Chondrocyte (in vitro differentiated cells): ENCODE results near the gene LNP1. TPM values are rescaled to one million over a fixed set of nuclear protein-coding genes. Genes with fewer than 3 reads are reported as not detected.
"Not testable (repeated sequence)": the region's sequence is repeated elsewhere in the genome, so short reads cannot be mapped to it uniquely, and the experiment has no call there.

Source experiments
- DNase-seq: peaks from one replicate; pipeline ENCODE4 v3.0.0; 2021; ENCODE audit warnings: mixed read lengths, low spot score
- H3K27ac Mint-ChIP-seq: one replicate; pipeline ENCODE4 v1.8.0; 2021; ENCODE audit warnings: mild to moderate bottlenecking, moderate library complexity, mixed read lengths; ENCODE audit not compliant: unreplicated experiment
- H3K27me3 Mint-ChIP-seq: 2 replicates; pipeline ENCODE4 v1.8.0; 2021; ENCODE audit warnings: low read depth, mixed read lengths
- H3K36me3 Mint-ChIP-seq: 2 replicates; pipeline ENCODE4 v1.8.0; 2021; ENCODE audit warnings: low read depth, mixed read lengths
- H3K4me1 Mint-ChIP-seq: 2 replicates; pipeline ENCODE4 v1.8.0; 2021; ENCODE audit warnings: low read depth, mild to moderate bottlenecking, mixed read lengths
- H3K4me3 Mint-ChIP-seq: one replicate; pipeline ENCODE4 v1.8.0; 2021; ENCODE audit warnings: mild to moderate bottlenecking, moderate library complexity, mixed read lengths; ENCODE audit not compliant: unreplicated experiment
- H3K9me3 Mint-ChIP-seq: 2 replicates; pipeline ENCODE4 v1.8.0; 2021; ENCODE audit warnings: low read depth, mixed read lengths
- CTCF ChIP-seq: fragments of 200-600 bp; sonication (generic); IDR thresholded peaks from 2 replicates; pipeline ENCODE4 v1.5.0; 2021; ENCODE audit warnings: antibody characterized with exemption, mild to moderate bottlenecking, moderate library complexity
- total RNA-seq: library from RNA; stranded (reverse); gene quantifications from 3 replicates; pipeline ENCODE4 v1.2.1, GENCODE V29; 2021

LNP1 gene
- total RNA-seq, 1 donor from 2014 or later, result 1.0 TPM

- no peaks in the 10 kb centered on the region for H3K27me3 Mint-ChIP-seq
- TF ChIP-seq CTCF, result no peak
- no peak overlapping the region for H3K4me3 Mint-ChIP-seq
- H3K36me3 Mint-ChIP-seq, result peaks cover 2% of the 10 kb centered on the region
- no peaks in the 10 kb centered on the region for H3K4me1 Mint-ChIP-seq
- peaks cover 22% of the 10 kb centered on the region for H3K9me3 Mint-ChIP-seq
- DNase-seq, result no peak
- H3K27ac Mint-ChIP-seq, result no peak overlapping the region
Observed at GRCh38 chr3:100443690-100444089, 42.4 kb downstream of the LNP1 start.

- DNase-seq, H3K4me1 Mint-ChIP-seq, H3K27ac Mint-ChIP-seq, H3K4me3 Mint-ChIP-seq, H3K36me3 Mint-ChIP-seq, H3K27me3 Mint-ChIP-seq: not testable (repeated sequence)
- peaks cover 22% of the 10 kb centered on the region for H3K9me3 Mint-ChIP-seq
Observed at GRCh38 chr3:100447067-100447466, 45.7 kb downstream of the LNP1 start.

- no peak for DNase-seq
- H3K4me1 Mint-ChIP-seq, result no peaks in the 10 kb centered on the region
- peaks cover 4% of the 10 kb centered on the region for H3K36me3 Mint-ChIP-seq
- TF ChIP-seq CTCF, result no peak
- H3K4me3 Mint-ChIP-seq, result no peak overlapping the region
- peaks cover 22% of the 10 kb centered on the region for H3K9me3 Mint-ChIP-seq
- no peaks in the 10 kb centered on the region for H3K27me3 Mint-ChIP-seq
- no peak overlapping the region for H3K27ac Mint-ChIP-seq
Observed at GRCh38 chr3:100448079-100448478, 46.7 kb downstream of the LNP1 start.

- Mint-ChIP-seq H3K27me3 (no peaks in the 10 kb centered on the region), H3K4me1 (no peaks in the 10 kb centered on the region), H3K27ac (no peak overlapping the region), H3K36me3 (peaks cover 4% of the 10 kb centered on the region), H3K4me3 (no peak overlapping the region), H3K9me3 (peaks cover 17% of the 10 kb centered on the region)
- no peak for TF ChIP-seq CTCF
- DNase-seq, result no peak
Observed at GRCh38 chr3:100449214-100449613, 47.9 kb downstream of the LNP1 start.

- Mint-ChIP-seq H3K36me3 (peaks cover 2% of the 10 kb centered on the region), H3K27me3 (no peaks in the 10 kb centered on the region), H3K4me3 (no peak overlapping the region), H3K4me1 (no peaks in the 10 kb centered on the region), H3K27ac (no peak overlapping the region), H3K9me3 (no peaks in the 10 kb centered on the region)
- DNase-seq, result no peak
- no peak for TF ChIP-seq CTCF
Observed at GRCh38 chr3:100454677-100455076, 53.3 kb downstream of the LNP1 start.

- peaks cover 2% of the 10 kb centered on the region for H3K36me3 Mint-ChIP-seq
- H3K9me3 Mint-ChIP-seq, result no peaks in the 10 kb centered on the region
- no peaks in the 10 kb centered on the region for H3K4me1 Mint-ChIP-seq
- TF ChIP-seq CTCF, result no peak
- DNase-seq, result no peak
- H3K4me3 Mint-ChIP-seq, result no peak overlapping the region
- H3K27me3 Mint-ChIP-seq, result peaks cover 2% of the 10 kb centered on the region
- no peak overlapping the region for H3K27ac Mint-ChIP-seq
Observed at GRCh38 chr3:100455841-100456550, 54.7 kb downstream of the LNP1 start.
